ENCODE results near the gene SPRY2.

The SPRY2 gene

GRCh38 chr13:80297503-80297902, 43.4 kb downstream of the SPRY2 start:
- no peak for TF ChIP-seq CTCF (IDR thresholded peaks at IDR 0.05; ENCODE audit: low read depth, low read length)
- no peak overlapping the region for H3K4me3 ChIP-seq (ENCODE audit: low read depth, low read length)

DNA sequence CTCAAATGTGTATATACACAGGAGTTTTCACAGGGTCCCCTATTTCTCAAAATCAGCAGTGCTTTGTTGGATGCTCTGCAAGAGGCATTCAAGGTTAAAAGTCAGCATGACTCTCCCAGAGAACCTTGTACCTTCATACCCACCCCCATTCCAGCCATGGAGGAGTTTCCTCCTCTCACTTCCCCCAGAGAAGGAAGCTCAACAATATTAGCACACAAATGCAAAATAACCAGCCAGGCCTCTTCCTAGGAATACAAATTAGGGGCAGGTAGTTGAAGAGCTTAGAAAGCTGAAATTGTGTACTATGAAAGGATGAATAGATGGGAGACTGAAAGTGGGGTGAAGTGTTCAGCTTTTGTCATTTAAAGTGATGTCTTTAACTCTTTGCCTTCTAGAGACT, 43.8 kb downstream of the SPRY2 start:
- TF ChIP-seq CTCF (IDR thresholded peaks at IDR 0.05; ENCODE audit: low read depth, low read length): no peak

GRCh38 chr13:80296638-80297037, 44.3 kb downstream of the SPRY2 start:
- no peak for TF ChIP-seq CTCF (IDR thresholded peaks at IDR 0.05; ENCODE audit: low read depth, low read length)
- no peak overlapping the region for H3K4me3 ChIP-seq (ENCODE audit: low read depth, low read length)

More for the DNA sequence above, 43.8 kb downstream of the SPRY2 start:
- H3K4me3 ChIP-seq (ENCODE audit: low read depth, low read length): no peak overlapping the region

GRCh38 chr13:80290591-80290990, 50.3 kb downstream of the SPRY2 start:
- no peak overlapping the region for H3K4me3 ChIP-seq (ENCODE audit: low read depth, low read length)
- no peak for TF ChIP-seq CTCF (IDR thresholded peaks at IDR 0.05; ENCODE audit: low read depth, low read length)
